Stomach smooth muscle (tissue), 2 donors: ENCODE data around the gene PXN.
A peak's percentile ranks its signal among the peaks of the same experiment; 100 is the strongest.
"Not testable (repeated sequence)": the region's sequence is repeated elsewhere in the genome, so short reads cannot be mapped to it uniquely, and the experiment has no call there.

ENCODE experiments used
- H3K27ac ChIP-seq: one replicate; pipeline ENCODE4 v1.7.0; 2013; ENCODE audit warnings: mild to moderate bottlenecking, low read length, inconsistent platforms
- H3K27me3 ChIP-seq, 2 donors: one replicate each; pipeline ENCODE4 v1.7.0; 2013; ENCODE audit warnings: low read length in 2 of 2; ENCODE audit not compliant: insufficient read depth in 2 of 2, control insufficient read depth in 1 of 2
- H3K36me3 ChIP-seq, 2 donors: one replicate each; pipeline ENCODE4 v1.7.0; 2013; ENCODE audit warnings: low read length in 2 of 2; ENCODE audit not compliant: control insufficient read depth in 2 of 2, insufficient read depth in 2 of 2
- H3K4me1 ChIP-seq: one replicate; pipeline ENCODE4 v1.7.0; 2013; ENCODE audit warnings: low read length; ENCODE audit not compliant: control insufficient read depth, insufficient read depth
- H3K4me3 ChIP-seq, 2 donors: one replicate each; pipeline ENCODE4 v1.7.0; 2013; ENCODE audit warnings: low read length in 2 of 2
- H3K9ac ChIP-seq, 2 donors: one replicate each; pipeline ENCODE4 v1.7.0; 2013; ENCODE audit warnings: low read length in 2 of 2, mild to moderate bottlenecking in 1 of 2
- H3K9me3 ChIP-seq, 2 donors: one replicate each; pipeline ENCODE4 v1.7.0; 2013; ENCODE audit warnings: low read length in 2 of 2; ENCODE audit not compliant: control insufficient read depth in 2 of 2
- donor health status: healthy.
- donor health status: Pancreatic carcinoma.

PXN gene

GRCh38 chr12:120200364-120200800 lies 65.1 kb downstream of the PXN start:
- Histone ChIP-seq H3K4me3 (peak overlapping the region; percentile 96 to 99), H3K27me3 (no peaks in the 10 kb centered on the region), H3K27ac (peak overlapping the region; percentile 66), H3K9ac (peak overlapping the region; percentile 90 to 99), H3K9me3 (no peaks in the 10 kb centered on the region), H3K36me3 (peaks cover 17 to 32% of the 10 kb centered on the region in 2 donors), H3K4me1 (peaks cover 20% of the 10 kb centered on the region)

- Histone ChIP-seq H3K27ac (peak overlapping the region; percentile 66), H3K4me3 (peak overlapping the region; percentile 96 to 99), H3K9me3 (no peaks in the 10 kb centered on the region), H3K27me3 (no peaks in the 10 kb centered on the region), H3K4me1 (peaks cover 26% of the 10 kb centered on the region), H3K36me3 (peaks cover 17 to 32% of the 10 kb centered on the region in 2 donors), H3K9ac (peak overlapping the region; percentile 90 to 99)
Observed at GRCh38 chr12:120199595-120200306, 65.8 kb downstream of the PXN start.

DNA sequence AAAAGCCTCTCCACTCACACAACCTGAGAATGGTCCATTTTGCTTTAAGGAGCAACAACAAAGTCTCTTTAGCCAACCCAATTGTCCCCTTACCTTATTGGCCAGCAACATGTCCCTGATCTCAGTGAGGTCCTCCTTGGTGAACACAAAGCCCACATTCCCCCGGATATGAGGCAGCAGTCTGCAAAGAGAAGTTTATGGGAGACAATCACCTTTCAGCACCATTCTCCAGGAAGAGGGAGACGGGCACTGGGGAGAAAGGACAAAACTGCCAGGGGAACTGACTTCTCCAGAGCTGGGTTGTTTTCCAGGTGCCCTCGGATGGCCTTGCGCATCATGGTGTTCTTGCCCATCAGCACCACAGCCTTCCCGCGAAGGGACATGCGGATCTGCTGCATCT lies 66.5 kb downstream of the PXN start:
- H3K4me1 ChIP-seq, result peaks cover 28% of the 10 kb centered on the region
- H3K9ac ChIP-seq, result peak overlapping the region; percentile 90 to 99
- H3K9me3 ChIP-seq, result no peaks in the 10 kb centered on the region
- H3K27ac ChIP-seq, result peak overlapping the region; percentile 66
- no peaks in the 10 kb centered on the region for H3K27me3 ChIP-seq
- H3K4me3 ChIP-seq, result peak overlapping the region; percentile 96 to 99
- peaks cover 17 to 32% of the 10 kb centered on the region in 2 donors for H3K36me3 ChIP-seq

- H3K4me1 ChIP-seq, result peaks cover 35% of the 10 kb centered on the region
- H3K27me3 ChIP-seq, result no peaks in the 10 kb centered on the region
- H3K27ac ChIP-seq, result no peak overlapping the region
- H3K9me3 ChIP-seq, result no peaks in the 10 kb centered on the region
- no peak overlapping the region for H3K4me3 ChIP-seq
- H3K9ac ChIP-seq, result no peak overlapping the region
- H3K36me3 ChIP-seq, result peaks cover 17 to 32% of the 10 kb centered on the region in 2 donors
Observed at GRCh38 chr12:120197542-120197887, 68.0 kb downstream of the PXN start.

DNA sequence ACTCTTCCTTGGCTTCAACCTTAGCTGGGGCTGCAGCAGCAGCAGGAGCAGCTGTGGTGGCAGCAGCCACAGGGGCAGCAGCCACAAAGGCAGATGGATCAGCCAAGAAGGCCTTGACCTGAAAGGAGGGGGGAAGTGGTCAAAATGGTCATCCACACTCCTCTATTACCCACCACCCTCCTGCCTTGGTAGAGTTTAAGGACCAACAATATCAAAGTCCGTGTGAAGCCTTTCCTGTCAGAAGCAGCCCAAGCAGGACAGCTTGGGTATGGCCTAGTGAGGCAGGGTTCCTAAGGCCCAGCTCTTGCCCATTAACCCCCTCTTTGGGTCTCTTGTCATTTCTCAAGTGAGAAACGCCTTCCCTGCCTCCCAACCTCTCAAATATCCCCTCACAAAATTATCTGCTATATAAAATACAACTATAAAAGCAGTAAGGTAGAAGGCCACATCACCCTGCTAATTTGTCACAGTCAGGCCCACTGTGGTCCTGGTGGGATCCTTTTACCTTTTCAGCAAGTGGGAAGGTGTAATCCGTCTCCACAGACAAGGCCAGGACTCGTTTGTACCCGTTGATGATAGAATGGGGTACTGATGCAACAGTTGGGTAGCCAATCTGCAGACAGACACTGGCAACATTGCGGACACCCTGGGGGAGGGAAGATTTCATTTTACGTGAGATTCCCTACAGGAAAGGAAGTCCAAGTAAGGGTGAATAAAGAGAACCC lies 68.6 kb downstream of the PXN start:
- not testable (repeated sequence) for H3K4me3 ChIP-seq, H3K9ac ChIP-seq, H3K9me3 ChIP-seq, H3K27ac ChIP-seq, H3K27me3 ChIP-seq
- Histone ChIP-seq H3K4me1 (peaks cover 35% of the 10 kb centered on the region), H3K36me3 (peaks cover 17 to 32% of the 10 kb centered on the region in 2 donors)

GRCh38 chr12:120196363-120196762 lies 69.2 kb downstream of the PXN start:
- H3K4me1 ChIP-seq, result peaks cover 35% of the 10 kb centered on the region

DNA sequence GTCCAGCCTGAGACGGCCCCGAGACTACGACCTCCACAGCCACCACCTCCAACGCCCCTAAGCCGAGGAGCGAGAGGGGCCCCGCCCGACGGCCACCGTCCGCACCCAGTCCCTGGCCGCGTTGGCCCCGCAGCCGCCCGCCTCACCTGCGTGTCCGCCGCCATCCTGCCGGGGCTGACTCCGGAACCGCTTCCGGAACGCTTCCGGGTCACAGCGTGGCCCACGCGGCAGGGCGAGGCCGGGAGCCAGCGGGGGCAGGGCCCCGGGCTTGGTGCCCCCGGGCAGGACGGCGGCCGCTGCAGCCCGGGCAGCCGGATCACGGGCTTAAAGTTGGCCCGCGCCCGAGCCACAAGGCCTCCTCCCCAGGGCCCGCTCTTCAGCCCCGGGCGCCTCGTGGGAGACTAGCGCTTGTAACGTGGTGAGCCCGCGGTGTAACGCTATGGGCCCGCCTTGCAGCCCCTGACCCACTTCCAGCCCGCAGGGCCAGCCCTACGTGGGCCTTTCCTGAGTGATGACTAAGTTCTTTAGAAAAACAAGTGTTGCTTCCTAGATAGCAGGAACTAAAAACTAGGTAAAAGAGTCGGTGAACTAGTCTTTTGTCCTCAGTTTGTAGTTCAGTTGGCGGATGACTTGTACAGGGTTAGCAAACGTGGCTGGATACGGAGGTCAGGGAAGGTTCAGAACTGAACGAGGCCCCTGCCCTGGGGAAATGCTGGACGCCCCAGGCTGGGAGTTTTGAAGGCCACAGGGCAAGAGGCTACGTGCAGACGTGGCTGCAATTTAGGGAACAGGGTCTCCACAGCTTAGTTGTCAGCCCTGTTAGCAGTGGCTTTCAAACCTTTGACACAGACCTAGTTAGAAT lies 70.8 kb downstream of the PXN start, which contains the start of gene GCN1:
Gene GCN1 (minus strand): TSS at position 182 of the 862 bp plus-strand sequence. CDS start 18 bp downstream, at position 164.
- Histone ChIP-seq H3K4me1 (peaks cover 28% of the 10 kb centered on the region), H3K36me3 (peaks cover 19 to 32% of the 10 kb centered on the region in 2 donors), H3K9me3 (no peaks in the 10 kb centered on the region), H3K4me3 (peak within 1 kb of the TSS; percentile 89 to 96), H3K9ac (peak within 1 kb of the TSS; percentile 83 to 94), H3K27me3 (no peaks in the 10 kb centered on the region), H3K27ac (peak within 1 kb of the TSS; percentile 81)

More at GRCh38 chr12:120196363-120196762, 69.2 kb downstream of the PXN start:
- H3K27me3 ChIP-seq, result no peaks in the 10 kb centered on the region
- H3K9ac ChIP-seq, result no peak overlapping the region
- no peaks in the 10 kb centered on the region for H3K9me3 ChIP-seq
- H3K36me3 ChIP-seq, result peaks cover 19 to 32% of the 10 kb centered on the region in 2 donors
- no peak overlapping the region for H3K4me3 ChIP-seq
- no peak overlapping the region for H3K27ac ChIP-seq

GRCh38 chr12:120194226-120194533 lies 71.3 kb downstream of the PXN start:
- peaks cover 22% of the 10 kb centered on the region for H3K4me1 ChIP-seq
- no peaks in the 10 kb centered on the region for H3K27me3 ChIP-seq
- H3K36me3 ChIP-seq, result peaks cover 18 to 30% of the 10 kb centered on the region in 2 donors
- peak overlapping the region; percentile 89 to 96 for H3K4me3 ChIP-seq
- peak overlapping the region; percentile 83 to 94 for H3K9ac ChIP-seq
- H3K27ac ChIP-seq, result peak overlapping the region; percentile 81
- no peaks in the 10 kb centered on the region for H3K9me3 ChIP-seq

- H3K4me1 ChIP-seq, result peaks cover 15% of the 10 kb centered on the region
- not testable (repeated sequence) for H3K9me3 ChIP-seq, H3K27me3 ChIP-seq, H3K27ac ChIP-seq, H3K9ac ChIP-seq
- H3K36me3 ChIP-seq, result peaks cover 15 to 22% of the 10 kb centered on the region in 2 donors
- H3K4me3 ChIP-seq, result peak overlapping the region in 1 of 2 donors; percentile 89
Observed at GRCh38 chr12:120193286-120193685, 72.2 kb downstream of the PXN start.

GRCh38 chr12:120190985-120191480 lies 74.5 kb downstream of the PXN start:
- peaks cover 11 to 20% of the 10 kb centered on the region in 2 donors for H3K36me3 ChIP-seq
- H3K4me3 ChIP-seq, result no peak overlapping the region
- no peaks in the 10 kb centered on the region for H3K27me3 ChIP-seq
- H3K27ac ChIP-seq, result no peak overlapping the region
- H3K9ac ChIP-seq, result no peak overlapping the region
- H3K4me1 ChIP-seq, result peaks cover 15% of the 10 kb centered on the region
- no peaks in the 10 kb centered on the region for H3K9me3 ChIP-seq
